K562 (cell line): ENCODE data around the gene ADI1. TPM values are rescaled to one million over a fixed set of nuclear protein-coding genes. Genes with fewer than 3 reads are reported as not detected.

ENCODE experiments used
- CCNT2 ChIP-seq: IDR thresholded peaks from 2 replicates; pipeline ENCODE4 v1.6.1; 2011; ENCODE audit warnings: borderline replicate concordance, low read depth, mild to moderate bottlenecking, moderate library complexity, mixed read lengths, low read length; ENCODE audit not compliant: insufficient read length; ENCODE audit errors: extremely low read depth
- CREB3L1 ChIP-seq: fragments of 450-650 bp; IDR thresholded peaks from 2 replicates; pipeline ENCODE4 v1.6.1; 2014; ENCODE audit warnings: low read depth, mild to moderate bottlenecking, moderate library complexity, borderline replicate concordance
- ERF ChIP-seq: fragments of 450-650 bp; formaldehyde crosslinking; IDR thresholded peaks from 2 replicates; pipeline ENCODE4 v1.4.0; 2020; ENCODE audit warnings: mild to moderate bottlenecking, mixed read lengths
- ESRRB ChIP-seq: fragments of 250-450 bp; sonication (Bioruptor Pico); IDR thresholded peaks from 2 replicates; pipeline ENCODE4 v1.5.0; 2020; ENCODE audit warnings: mild to moderate bottlenecking, moderate library complexity, borderline replicate concordance
- FOXO4 ChIP-seq: fragments of 450-650 bp; formaldehyde crosslinking; IDR thresholded peaks from 2 replicates; pipeline ENCODE4 v1.4.0; 2020; ENCODE audit warnings: mild to moderate bottlenecking, moderate library complexity
- HCFC1 ChIP-seq: IDR thresholded peaks from 2 replicates; pipeline ENCODE4 v1.6.1; 2012; ENCODE audit warnings: low read depth, low read length, improper control_type of control experiment
- HDAC1 ChIP-seq, 2 experiments: fragments of 450-650 bp; IDR thresholded peaks; 2 replicates each; pipeline ENCODE4 v1.6.1; 2016 to 2017; ENCODE audit warnings: inconsistent platforms in 1 of 2, mild to moderate bottlenecking in 1 of 2, moderate library complexity in 1 of 2
- KDM5B ChIP-seq: fragments of 200-600 bp; sonication (generic); IDR thresholded peaks from 2 replicates; pipeline ENCODE4 v1.6.1; 2012; ENCODE audit warnings: low read depth, mild to moderate bottlenecking, moderate library complexity, low read length, control low read depth, inconsistent platforms; ENCODE audit not compliant: insufficient replicate concordance
- MYC ChIP-seq, 2 experiments: fragments of 250-450 bp in 1 of 2; sonication (Bioruptor Pico) in 1 of 2; IDR thresholded peaks; 2 replicates each; pipeline versions ENCODE4 v1.5.1 to v1.6.1; 2012 to 2021; ENCODE audit warnings: low read depth in 2 of 2, borderline replicate concordance in 1 of 2, improper control_type of control experiment in 1 of 2, low read length in 1 of 2, mild to moderate bottlenecking in 1 of 2, moderate library complexity in 1 of 2
- NFE2 ChIP-seq: IDR thresholded peaks from 2 replicates; pipeline ENCODE4 v1.6.1; 2014; ENCODE audit warnings: antibody characterized with exemption, low read depth
- NFE2L1 ChIP-seq: fragments of 450-650 bp; IDR thresholded peaks from 2 replicates; pipeline ENCODE4 v1.6.1; 2016; ENCODE audit warnings: missing genetic modification characterization, low read depth, mild to moderate bottlenecking, missing compliant biosample characterization, moderate library complexity, borderline replicate concordance
- PHF8 ChIP-seq: fragments of 200-600 bp; sonication (generic); IDR thresholded peaks from 2 replicates; pipeline ENCODE4 v1.6.1; 2012; ENCODE audit warnings: mixed run types, mild to moderate bottlenecking, inconsistent platforms, low read length, moderate library complexity, borderline replicate concordance
- POLR2A ChIP-seq: fragments of 450-650 bp; conservative IDR thresholded peaks from 2 replicates; pipeline ENCODE4 v1.6.1; 2016
- POLR2B ChIP-seq: fragments of 450-650 bp; IDR thresholded peaks from 2 replicates; pipeline ENCODE4 v1.6.1; 2018; ENCODE audit warnings: low read depth; ENCODE audit not compliant: partially characterized antibody
- POLR2G ChIP-seq: fragments of 200-400 bp; formaldehyde crosslinking; IDR thresholded peaks from 2 replicates; pipeline ENCODE4 v1.6.1; 2017; ENCODE audit warnings: low read depth, mild to moderate bottlenecking, antibody characterized with exemption, low read length, moderate library complexity
- RBBP5 ChIP-seq: fragments of 200-600 bp; sonication (generic); IDR thresholded peaks from 2 replicates; pipeline ENCODE4 v1.6.1; 2012; ENCODE audit warnings: borderline replicate concordance, mild to moderate bottlenecking, low read length, control low read depth, inconsistent platforms; ENCODE audit not compliant: insufficient read depth, poor library complexity, severe bottlenecking
- RBM14 ChIP-seq: fragments of 200-400 bp; formaldehyde crosslinking; IDR thresholded peaks from 2 replicates; pipeline ENCODE4 v1.6.1; 2018; ENCODE audit warnings: low read depth, mild to moderate bottlenecking, low read length, moderate library complexity, borderline replicate concordance; ENCODE audit not compliant: insufficient read depth
- SIN3A ChIP-seq, 2 experiments: fragments of 150-350 bp in 1 of 2; IDR thresholded peaks; 2 replicates each; pipeline ENCODE4 v1.6.1; 2011 to 2016; ENCODE audit warnings: borderline replicate concordance in 2 of 2, low read depth in 2 of 2, low read length in 2 of 2, mild to moderate bottlenecking in 2 of 2, moderate library complexity in 2 of 2; ENCODE audit not compliant: control insufficient read depth in 1 of 2
- SMAD1 ChIP-seq: fragments of 150-350 bp; IDR thresholded peaks from 2 replicates; pipeline ENCODE4 v1.6.1; 2014; ENCODE audit warnings: low read length, low read depth; ENCODE audit not compliant: partially characterized antibody
- SMAD4 ChIP-seq: fragments of 250-450 bp; sonication (Bioruptor Pico); conservative IDR thresholded peaks from 2 replicates; pipeline ENCODE4 v1.8.0; 2021; ENCODE audit warnings: inconsistent platforms, mild to moderate bottlenecking, moderate library complexity
- SNIP1 ChIP-seq: fragments of 450-650 bp; IDR thresholded peaks from 2 replicates; pipeline ENCODE4 v1.7.1; 2017; ENCODE audit warnings: low read depth, mild to moderate bottlenecking
- XRCC5 ChIP-seq: fragments of 200-400 bp; formaldehyde crosslinking; IDR thresholded peaks from 2 replicates; pipeline ENCODE4 v1.6.1; 2017; ENCODE audit warnings: low read depth, mild to moderate bottlenecking, low read length
- ZBTB17 ChIP-seq: fragments of 450-650 bp; formaldehyde crosslinking; IDR thresholded peaks from 2 replicates; pipeline ENCODE4 v1.4.0; 2020; ENCODE audit warnings: mild to moderate bottlenecking
- ZNF354B ChIP-seq: fragments of 250-450 bp; sonication (Bioruptor Pico); IDR thresholded peaks from 2 replicates; pipeline ENCODE4 v1.4.0; 2020
- ZNF785 ChIP-seq: fragments of 250-450 bp; sonication (Bioruptor Pico); IDR thresholded peaks from 2 replicates; pipeline ENCODE4 v1.4.0; 2020; ENCODE audit warnings: mild to moderate bottlenecking
- polyA plus RNA-seq, 8 experiments: library from polyadenylated mRNA; depleted of rRNA in 4 of 8; stranded (reverse) in 5 of 8; unstranded in 3 of 8; fragments of >200 nt; fragmentation: Nextera tagmentation in 2 of 8; fragmentation: Illumina TruSeq in 1 of 8; extraction: Ambion mirVana in 2 of 8; extraction: Trizol in 1 of 8; gene quantifications; 2 replicates each; pipeline versions ENCODE4 v1.2.1 to v1.2.3, GENCODE V29; 2011 to 2014; ENCODE audit warnings: inconsistent platforms in 1 of 8, missing spikeins in 1 of 8
- total RNA-seq, 7 experiments: library from RNA; depleted of rRNA in 6 of 7; stranded (reverse); fragments of >200 nt in 6 of 7; fragmentation: Illumina TruSeq in 2 of 7; extraction: Trizol in 2 of 7; gene quantifications; 2 replicates each; pipeline versions ENCODE4 v1.2.1 to v1.2.3, GENCODE V29; 2011 to 2021; ENCODE audit warnings: low replicate concordance in 1 of 7

ADI1 gene
- total and polyA plus RNA-seq, 9 of the 15 experiments (the other 6 are each of a cell fraction or from before 2014, with no cell fraction given), result 6.1 to 51.0 (median 27.1) TPM

GRCh38 chr2:3518496-3519254 lies 656 bp downstream of the ADI1 start (continued):
- TF ChIP-seq MYC (IDR thresholded peaks at IDR 0.05; ENCODE audit: low read depth, low read length) (0 out of 2 replicates have a peak, but pooled peaks have one; percentile 28), MYC (CRISPR knock-in tag; IDR thresholded peaks at IDR 0.05; ENCODE audit: borderline replicate concordance, low read depth) (no peak), HCFC1 (no peak; the same call in 1 of the 2 replicates), HDAC1 (IDR thresholded peaks at IDR 0.05) (0 out of 4 replicates have a peak, but pooled peaks of 1 of the 2 experiments have one; percentile 35), PHF8 (peak; percentile 60), ERF (CRISPR knock-in tag) (no peak), NFE2 (0 out of 2 replicates have a peak, but pooled peaks have one; percentile 25), ZNF785 (CRISPR knock-in tag) (no peak), ZNF354B (no peak), SMAD1 (peak; percentile 39), FOXO4 (CRISPR knock-in tag) (no peak), POLR2B (peak; percentile 100), SNIP1 (no peak), RBBP5 (peak; percentile 23), SMAD4 (CRISPR knock-in tag) (peak; percentile 12; the same call in 1 of the 2 replicates), RBM14 (0 out of 2 replicates have a peak, but pooled peaks have one; percentile 44), POLR2G (peak; percentile 58), POLR2A (peak; percentile 69), KDM5B (peak; percentile 70), CCNT2 (peak; percentile 36), SIN3A (IDR thresholded peaks at IDR 0.05; ENCODE audit: borderline replicate concordance in 2 of 2, control insufficient read depth in 1 of 2, low read depth in 2 of 2, low read length in 2 of 2) (peak in 1 of 2 experiments; percentile 36; a peak in 1 of 4 replicates), CREB3L1 (peak; percentile 78; the same call in 1 of the 2 replicates), NFE2L1 (no peak), ZBTB17 (CRISPR knock-in tag) (peak; percentile 92), ESRRB (CRISPR knock-in tag) (no peak), XRCC5 (no peak)
